ENCODE measurements around the gene TMUB1.

DNA sequence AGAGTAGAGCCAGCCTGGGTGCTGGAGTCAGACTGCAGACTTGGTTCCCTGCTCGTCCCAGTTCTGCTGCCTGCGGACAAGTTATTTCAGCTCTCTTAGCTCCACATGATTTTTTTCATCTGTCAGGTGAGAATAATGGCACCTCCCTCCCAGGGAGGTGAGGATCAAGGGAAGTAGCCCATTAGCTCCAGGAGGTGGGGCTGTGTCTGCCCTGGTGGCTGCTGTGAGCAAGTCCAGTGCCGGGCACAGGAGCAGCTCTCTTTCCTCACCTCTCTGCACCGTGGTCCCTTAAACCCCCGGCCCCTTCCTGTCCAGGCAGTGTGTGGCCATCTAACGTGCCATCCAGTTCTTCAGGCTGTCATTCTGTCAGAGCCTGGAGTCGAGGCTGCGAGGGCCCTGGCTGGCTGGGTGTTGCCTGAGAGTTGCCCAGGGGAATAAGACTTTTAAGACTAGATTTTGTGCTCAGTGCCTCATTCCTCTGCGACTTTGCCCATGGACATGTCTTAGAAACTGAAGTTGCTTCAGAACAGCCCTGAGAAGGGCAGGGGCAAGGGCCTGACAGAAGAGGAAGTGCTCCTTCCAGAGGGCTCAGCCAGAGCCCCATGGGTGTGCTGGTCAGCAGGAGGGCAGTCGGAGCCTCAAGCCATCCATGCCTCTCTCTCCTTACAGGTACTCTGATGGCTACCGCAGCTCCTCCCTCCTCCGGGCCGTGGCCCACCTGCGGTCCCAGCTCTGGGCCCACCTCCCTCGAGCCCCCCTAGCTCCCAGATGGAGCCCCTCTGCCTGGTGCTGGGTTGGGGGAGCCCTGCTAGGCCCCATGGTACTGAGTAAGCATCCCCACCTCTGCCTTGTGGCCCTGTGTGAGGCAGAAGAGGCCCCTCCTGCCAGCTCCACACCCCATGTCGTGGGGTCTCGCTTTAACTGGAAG is 50.1 kb downstream of the TMUB1 start:
- TF ChIP-seq, protein P1, sequence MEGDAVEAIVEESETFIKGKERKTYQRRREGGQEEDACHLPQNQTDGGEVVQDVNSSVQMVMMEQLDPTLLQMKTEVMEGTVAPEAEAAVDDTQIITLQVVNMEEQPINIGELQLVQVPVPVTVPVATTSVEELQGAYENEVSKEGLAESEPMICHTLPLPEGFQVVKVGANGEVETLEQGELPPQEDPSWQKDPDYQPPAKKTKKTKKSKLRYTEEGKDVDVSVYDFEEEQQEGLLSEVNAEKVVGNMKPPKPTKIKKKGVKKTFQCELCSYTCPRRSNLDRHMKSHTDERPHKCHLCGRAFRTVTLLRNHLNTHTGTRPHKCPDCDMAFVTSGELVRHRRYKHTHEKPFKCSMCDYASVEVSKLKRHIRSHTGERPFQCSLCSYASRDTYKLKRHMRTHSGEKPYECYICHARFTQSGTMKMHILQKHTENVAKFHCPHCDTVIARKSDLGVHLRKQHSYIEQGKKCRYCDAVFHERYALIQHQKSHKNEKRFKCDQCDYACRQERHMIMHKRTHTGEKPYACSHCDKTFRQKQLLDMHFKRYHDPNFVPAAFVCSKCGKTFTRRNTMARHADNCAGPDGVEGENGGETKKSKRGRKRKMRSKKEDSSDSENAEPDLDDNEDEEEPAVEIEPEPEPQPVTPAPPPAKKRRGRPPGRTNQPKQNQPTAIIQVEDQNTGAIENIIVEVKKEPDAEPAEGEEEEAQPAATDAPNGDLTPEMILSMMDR (conservative IDR thresholded peaks at IDR 0.05; ENCODE audit: low read length) = peak; percentile 43
- TF ChIP-seq EZH2phosphoT487 (IDR thresholded peaks at IDR 0.05; ENCODE audit: borderline replicate concordance) = no peak
